ENCODE data around the gene PTPRN2. TPM values are rescaled to one million over a fixed set of nuclear protein-coding genes. Genes with fewer than 3 reads are reported as not detected.

PTPRN2 gene
- total and polyA plus RNA-seq, 8 donors, result 12.2 to 49.2 (median 31.8) TPM

DNA sequence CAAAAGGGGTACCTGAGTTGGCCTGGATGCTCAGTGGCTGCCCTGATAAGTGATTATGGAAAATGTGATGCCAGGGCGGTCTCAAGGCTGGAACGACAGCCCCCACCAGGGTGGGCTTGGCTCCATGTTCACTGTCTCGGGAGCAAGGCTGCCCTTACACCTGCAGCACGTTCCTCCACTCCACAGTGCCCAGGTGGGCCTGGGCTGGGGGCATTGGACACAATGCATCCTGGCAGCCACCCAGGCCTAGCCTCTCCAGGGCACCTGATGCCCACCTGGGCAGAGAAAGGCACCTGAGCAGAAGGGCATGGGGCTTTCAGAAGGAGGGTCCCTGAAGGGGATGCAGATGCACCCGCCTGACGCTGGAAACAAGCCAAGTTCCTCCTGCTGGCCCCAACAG, 702.5 kb downstream of the PTPRN2 start:
- Histone ChIP-seq H3K9me3 (no peaks in the 10 kb centered on the region), H3K4me1 (no peaks in the 10 kb centered on the region), H3K27ac (no peak overlapping the region), H3K36me3 (no peaks in the 10 kb centered on the region), H3K4me3 (no peak overlapping the region), H3K27me3 (no peaks in the 10 kb centered on the region)
- intact Hi-C loops (cut with DNase I), result no loop called here
- FAIRE-seq (no peak), ATAC-seq (no peak), DNase-seq (peak in 1 of 6 donors; percentile 35)
- 78 to 82% methylated on average over 6 of the region's 6 CpGs for WGBS, 2 donors
- no peak for TF ChIP-seq CTCF (IDR thresholded peaks at IDR 0.05)

DNA sequence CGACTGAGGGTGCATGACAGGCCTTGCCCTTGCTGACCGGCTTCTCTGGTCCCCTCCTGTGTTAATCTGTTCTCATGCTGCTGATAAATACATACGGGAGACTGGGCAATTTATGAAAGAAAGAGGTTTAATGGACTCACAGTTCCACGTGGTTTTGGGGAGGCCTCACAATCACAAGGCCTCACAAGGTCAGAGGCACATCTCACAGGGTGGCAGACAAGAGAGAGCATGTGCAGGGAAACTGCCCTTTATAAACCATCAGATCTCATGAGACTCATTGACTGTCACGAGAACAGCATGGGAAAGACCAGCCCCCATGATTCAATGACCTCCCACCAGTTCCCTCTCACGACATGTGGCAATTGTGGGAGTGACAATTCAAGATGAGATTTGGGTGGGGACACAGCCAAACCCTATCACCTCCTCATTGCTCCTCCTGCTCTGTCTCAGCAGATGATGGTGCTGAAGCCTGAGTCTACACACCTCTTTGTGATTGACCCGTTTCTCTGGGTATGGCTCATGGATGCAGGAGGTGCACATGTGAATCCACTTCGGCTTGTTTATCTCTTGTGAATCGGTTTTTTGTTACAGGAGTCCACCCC, 703.1 kb downstream of the PTPRN2 start:
- intact Hi-C loops (cut with DNase I), result no loop called here
- Histone ChIP-seq H3K36me3 (no peaks in the 10 kb centered on the region), H3K4me1 (no peaks in the 10 kb centered on the region), H3K27me3 (no peaks in the 10 kb centered on the region), H3K4me3 (no peak overlapping the region), H3K27ac (no peak overlapping the region), H3K9me3 (no peaks in the 10 kb centered on the region)
- DNase-seq, result no peak
- no peak for ATAC-seq
- no peak for FAIRE-seq
- TF ChIP-seq CTCF (IDR thresholded peaks at IDR 0.05), result no peak
- 84 to 91% methylated on average over 9 of the region's 9 CpGs for WGBS, 2 donors

DNA sequence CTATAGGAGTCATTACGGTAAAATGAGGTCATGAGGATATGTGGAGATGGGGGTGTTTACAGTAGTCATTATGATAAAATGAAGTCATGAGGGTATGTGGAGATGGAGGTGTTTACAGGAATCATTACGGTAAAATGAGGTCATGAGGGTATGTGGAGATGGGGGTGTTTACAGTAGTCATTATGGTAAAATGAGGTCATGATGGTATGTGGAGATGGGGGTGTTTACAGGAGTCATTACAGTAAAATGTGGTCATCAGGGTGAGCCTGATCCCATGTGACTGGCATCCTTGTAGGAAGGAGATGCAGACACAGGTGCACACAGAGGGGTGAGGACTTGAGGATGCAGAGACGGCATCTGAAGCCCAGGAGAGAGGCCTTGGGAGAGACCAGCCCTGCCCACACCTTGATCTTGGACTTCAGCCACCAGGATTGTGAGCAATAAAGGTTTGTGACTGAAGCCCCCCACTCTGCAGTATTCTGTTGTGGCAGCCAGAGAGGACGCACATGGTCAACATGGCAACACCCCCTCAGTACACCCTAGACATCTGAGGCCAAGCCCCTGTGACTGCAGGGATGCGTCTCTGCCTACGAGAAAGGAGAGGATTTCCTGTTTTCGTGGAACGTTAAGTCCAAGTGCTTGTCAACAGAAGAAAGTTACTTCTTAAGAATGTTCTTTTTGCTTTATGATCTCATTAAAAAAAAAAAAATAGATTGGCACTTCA, 706.4 kb downstream of the PTPRN2 start:
- intact Hi-C loops (cut with DNase I), result no loop called here
- ATAC-seq (no peak), DNase-seq (no peak), FAIRE-seq (no peak)
- no peaks in the 10 kb centered on the region for H3K4me1 ChIP-seq
- no peaks in the 10 kb centered on the region for H3K9me3 ChIP-seq
- H3K27ac ChIP-seq, result no peak overlapping the region
- H3K4me3 ChIP-seq, result no peak overlapping the region
- no peak for TF ChIP-seq CTCF (IDR thresholded peaks at IDR 0.05)
- 85 to 87% methylated on average over 8 of the region's 8 CpGs for WGBS, 2 donors
- no peaks in the 10 kb centered on the region for H3K27me3 ChIP-seq
- H3K36me3 ChIP-seq, result no peaks in the 10 kb centered on the region

GRCh38 chr7:157879391-157879790, 708.2 kb downstream of the PTPRN2 start:
- WGBS, 2 donors, result 91 to 92% methylated on average over 10 of the region's 10 CpGs
- intact Hi-C loops (cut with DNase I), result loop anchor here in 1 of 3 donors (10.0 kb wide), 1 partner anchor 445 kb away; no protein-coding TSS in a partner anchor
- Histone ChIP-seq H3K4me3 (no peak overlapping the region), H3K4me1 (no peaks in the 10 kb centered on the region), H3K27ac (no peak overlapping the region), H3K9me3 (no peaks in the 10 kb centered on the region), H3K27me3 (no peaks in the 10 kb centered on the region), H3K36me3 (no peaks in the 10 kb centered on the region)
- no peak for DNase-seq
- TF ChIP-seq CTCF (IDR thresholded peaks at IDR 0.05), result no peak
- FAIRE-seq, result no peak
- no peak for ATAC-seq
